Activated CD4-positive, CD25-positive, alpha-beta regulatory T cell treated with anti-CD3 and anti-CD28 coated beads, Interleukin-2, amount 50 U/mL, for 72 hours (primary cell): ENCODE data around the gene NXN.
"Not testable (repeated sequence)": the region's sequence is repeated elsewhere in the genome, so short reads cannot be mapped to it uniquely, and the experiment has no call there.

Experiments
- DNase-seq: peaks from one replicate; pipeline ENCODE4 v3.0.0; 2021

Gene NXN

DNA sequence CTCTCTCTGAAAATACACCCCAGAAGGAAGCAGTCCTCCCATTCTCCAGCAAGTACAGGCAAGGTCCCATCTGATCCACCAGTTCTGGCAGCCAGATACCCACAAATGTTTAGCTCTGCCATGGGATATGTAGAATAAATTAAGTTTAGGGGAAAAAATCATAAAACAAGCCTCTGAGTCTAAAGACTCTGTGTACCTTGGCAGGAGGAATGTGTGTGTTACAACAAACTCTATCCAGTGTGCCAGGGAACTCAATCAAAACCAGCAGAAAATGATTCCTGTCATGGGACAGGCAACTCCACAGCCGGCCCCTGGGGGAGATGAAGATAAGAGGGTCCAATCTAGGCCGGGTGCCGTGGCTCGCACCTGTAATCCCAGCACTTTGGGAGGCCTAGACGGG is 124.0 kb downstream of the NXN start:
- no peak for DNase-seq

DNA sequence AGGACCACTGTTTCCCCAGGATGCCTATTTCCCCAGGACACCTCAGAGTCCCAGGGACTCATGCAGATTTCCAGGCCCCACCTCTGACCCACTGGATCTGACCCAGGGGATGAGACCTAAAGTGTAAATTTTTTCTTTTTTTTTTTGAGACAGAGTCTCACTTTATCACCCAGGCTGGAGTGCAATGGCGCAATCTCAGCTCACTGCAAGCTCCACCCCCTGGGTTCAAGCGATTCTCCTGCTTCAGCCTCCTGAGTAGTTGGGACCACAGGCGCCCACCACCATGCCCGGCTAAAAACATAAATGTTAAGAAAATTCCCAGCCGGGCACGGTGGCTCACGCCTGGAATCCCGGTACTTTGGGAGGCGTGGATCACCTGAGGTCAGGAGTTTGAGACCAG is 126.7 kb downstream of the NXN start:
- DNase-seq: not testable (repeated sequence)

DNA sequence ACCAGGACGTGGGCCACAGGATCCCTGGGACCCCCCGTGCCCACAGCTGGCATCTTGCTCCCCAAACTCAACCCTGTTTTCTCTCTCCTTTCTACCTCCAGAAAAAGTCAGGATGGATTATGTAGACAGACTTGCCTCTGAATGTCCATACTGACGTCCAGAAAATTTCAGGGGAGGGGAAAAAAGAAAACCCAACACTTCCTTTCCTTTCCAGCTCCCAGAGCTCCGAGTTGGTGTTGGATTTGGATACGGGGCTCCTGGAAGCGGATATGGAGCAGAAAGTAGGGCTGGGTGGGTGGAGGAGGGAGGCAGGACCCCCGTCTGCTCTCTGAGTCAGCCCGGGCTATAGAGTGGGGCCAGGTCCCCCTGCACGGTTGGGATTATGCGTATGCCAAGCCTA is 127.2 kb downstream of the NXN start:
- DNase-seq: no peak

DNA sequence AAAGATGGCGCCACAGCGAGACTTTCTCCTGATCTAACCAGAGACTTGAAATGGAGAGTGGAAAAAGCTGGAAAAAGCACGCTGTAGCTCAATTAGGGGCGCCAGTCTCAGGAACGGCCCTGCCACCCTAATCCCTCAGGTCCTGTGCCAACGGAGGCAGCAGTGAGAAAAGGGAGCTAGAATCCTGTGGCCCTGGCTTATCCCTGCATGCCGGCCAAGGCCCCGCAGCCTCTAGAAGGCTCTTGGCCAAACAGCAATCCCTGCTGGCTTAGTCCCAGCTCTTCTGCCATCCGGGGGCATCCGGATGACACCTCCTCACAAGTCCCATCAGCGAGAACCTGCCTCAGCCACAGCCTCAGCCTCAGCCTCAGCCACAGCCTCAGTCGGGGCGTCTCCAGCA is 127.7 kb downstream of the NXN start:
- DNase-seq: no peak

DNA sequence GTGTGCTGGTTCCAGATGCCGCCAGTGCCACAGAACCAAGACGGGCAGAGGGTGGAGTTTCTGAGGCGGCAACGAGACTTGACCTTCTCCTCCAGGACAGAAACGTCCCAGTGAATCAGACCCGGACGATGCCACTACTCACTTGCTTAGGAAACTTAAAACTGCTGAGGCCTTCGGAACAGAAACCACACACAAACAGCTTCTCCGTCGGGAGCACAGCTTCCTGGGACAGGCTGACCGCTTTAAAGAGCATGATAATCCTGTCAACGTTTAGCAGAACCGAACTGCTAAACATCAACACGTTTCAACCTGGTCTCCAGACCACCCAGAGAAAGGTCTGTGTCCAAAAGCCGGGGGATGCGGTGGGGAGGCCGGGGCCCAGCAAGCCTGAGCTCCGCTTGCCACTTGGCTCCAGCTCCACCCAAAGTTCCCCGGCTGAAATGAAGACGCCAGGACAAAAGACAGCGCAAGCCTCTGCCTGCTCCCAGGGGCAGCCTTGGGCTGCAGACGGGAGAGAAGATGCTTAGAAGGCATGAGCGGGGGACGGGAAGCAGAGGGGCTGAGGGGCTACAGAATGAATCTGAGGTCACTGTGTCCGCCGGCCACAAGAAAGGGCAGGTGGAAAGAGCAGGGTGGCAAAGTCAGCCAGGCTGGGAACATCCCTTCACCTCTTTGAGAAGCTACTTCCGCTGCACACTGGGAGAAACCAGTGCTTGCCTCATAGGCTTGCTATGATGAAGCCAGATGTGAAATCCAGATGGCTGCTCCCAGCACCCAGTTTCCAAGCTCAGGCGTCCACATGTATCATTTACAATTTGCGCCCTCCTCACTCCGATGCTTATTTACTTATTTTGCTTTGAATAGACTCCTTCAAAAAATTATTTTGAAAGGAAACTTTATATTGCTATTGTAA is 128.5 kb downstream of the NXN start:
- no peak for DNase-seq

DNA sequence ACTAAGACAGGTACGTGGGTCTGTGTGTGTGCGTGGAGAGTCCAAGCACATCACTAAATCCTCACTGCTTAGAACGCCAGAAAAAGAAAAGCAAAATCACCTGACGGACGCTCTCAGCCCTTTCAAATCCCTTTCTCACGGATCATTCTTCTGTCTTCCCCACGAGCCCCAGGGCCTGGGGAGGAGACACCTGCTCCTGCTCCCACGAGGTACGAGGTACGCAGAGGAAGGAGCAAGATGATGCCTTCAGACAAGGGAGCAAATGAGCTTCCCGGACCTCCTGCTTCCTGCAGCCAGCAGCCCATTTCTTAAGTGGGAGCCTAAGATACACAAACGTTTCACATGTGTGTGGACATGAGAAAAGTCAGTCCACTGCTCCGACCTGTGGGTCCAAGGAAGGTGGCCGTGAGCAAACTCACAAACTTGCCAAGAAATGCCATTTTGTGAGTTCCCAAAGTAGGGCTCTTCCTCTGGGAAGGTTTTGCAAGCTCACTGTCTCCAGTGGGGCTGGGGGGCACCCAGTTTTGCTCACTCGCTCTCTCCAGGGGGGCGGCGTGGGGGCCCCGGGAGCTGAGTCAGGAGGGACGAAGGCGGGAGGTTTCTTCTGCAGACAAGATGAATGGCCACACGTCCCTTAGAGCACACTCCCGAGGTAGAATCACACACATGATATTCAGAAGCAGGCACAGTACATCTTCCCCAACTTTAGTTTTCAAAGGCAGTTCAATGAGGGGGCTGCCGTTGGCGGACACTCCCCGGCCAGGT is 129.3 kb downstream of the NXN start:
- no peak for DNase-seq

DNA sequence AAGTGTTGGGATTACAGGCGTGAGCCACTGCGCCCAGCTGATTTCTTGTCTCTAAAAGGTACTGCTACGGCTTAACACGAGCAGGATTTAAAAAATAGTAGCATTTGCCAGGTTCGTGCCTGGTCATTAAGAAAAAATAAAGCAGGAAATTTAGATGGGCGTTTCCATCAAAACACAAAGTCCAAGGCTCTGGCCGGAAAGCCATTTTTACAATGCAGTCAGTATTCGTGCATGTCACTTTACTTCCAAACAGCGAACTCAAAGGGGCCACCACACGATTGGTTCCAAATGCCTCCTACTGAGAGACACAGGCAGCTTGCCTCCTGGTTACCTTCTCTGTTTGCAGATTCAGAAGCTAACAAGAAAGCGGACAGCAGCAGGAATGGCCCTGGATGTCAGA is 131.2 kb downstream of the NXN start:
- no peak for DNase-seq

DNA sequence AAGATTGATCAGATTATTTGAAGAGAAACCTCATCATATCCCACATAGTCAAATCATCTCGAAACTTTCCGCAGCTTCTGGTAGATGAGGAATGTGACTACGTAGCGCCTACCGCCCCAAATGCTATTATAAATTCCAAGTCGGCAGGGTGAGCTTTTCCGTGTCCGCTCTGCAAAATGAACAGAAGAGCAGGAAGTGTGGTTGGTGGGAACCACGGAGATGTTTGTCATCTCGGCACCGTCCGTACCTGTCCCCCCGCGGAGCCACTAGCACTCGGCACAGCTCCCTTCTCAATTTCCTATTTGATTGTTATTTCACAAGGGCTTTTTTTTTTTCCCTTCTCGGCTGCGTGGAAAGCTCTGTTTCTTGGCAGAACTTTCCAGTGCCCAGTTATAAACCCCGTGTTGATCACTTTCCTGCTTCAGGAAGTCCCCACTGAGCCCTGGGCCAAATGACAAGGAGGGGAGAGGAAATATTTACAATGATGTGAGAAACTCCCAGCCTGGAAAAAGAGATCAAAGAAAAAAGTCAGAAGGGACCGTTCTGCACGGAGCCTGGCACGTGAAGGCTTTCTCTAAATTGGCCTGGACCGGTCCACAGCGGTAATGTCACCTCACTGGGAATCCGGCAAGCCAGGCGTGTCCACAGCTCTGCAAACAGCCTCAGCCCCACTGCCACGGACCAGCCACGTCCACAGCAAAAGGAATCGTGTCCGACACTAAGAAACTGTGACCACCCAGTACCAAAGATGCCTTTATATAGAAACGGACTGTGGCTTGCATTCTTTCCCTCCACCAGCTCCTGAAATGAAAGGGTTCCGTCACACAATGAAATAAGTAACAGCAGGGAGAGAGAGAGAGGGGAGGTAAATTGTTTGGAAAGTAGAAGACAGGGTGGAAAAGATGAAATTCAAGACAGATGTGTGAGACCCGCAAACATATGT is 132.4 kb downstream of the NXN start:
- DNase-seq: no peak

DNA sequence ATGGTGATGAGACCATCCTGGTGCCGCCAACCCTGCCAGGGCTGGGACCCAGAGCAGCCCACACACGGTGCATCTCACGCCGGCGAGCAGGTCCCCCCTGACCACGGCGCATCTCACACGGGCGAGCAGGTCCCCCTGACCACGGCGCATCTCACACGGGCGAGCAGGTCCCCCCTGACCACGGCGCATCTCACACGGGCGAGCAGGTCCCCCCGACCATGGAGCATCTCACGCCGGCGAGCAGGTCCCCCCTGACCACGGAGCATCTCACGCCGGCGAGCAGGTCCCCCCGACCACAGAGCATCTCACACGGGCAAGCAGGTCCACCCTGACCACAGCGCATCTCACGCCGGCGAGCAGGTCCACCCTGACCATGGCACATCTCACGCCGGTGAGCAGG is 138.3 kb downstream of the NXN start:
- DNase-seq: no peak

DNA sequence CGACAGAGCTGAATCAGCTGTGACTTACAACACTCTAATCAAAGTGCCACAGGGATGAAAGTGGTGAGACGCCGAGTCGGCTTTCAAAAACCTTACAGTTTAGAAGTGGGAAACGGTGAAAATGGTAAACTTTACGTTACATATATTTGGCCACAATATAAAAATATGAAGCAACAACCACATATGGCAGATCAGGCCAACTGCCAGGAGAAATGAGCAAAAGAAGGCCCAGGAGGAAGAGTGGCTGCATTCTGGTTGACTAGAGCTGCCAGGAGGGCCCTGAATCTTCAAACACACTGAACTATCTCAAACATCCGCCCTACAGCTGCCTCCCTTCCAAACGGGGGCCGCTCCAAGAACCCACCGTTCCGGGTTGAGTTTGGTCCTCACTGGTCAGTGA is 141.1 kb downstream of the NXN start:
- DNase-seq: no peak

DNA sequence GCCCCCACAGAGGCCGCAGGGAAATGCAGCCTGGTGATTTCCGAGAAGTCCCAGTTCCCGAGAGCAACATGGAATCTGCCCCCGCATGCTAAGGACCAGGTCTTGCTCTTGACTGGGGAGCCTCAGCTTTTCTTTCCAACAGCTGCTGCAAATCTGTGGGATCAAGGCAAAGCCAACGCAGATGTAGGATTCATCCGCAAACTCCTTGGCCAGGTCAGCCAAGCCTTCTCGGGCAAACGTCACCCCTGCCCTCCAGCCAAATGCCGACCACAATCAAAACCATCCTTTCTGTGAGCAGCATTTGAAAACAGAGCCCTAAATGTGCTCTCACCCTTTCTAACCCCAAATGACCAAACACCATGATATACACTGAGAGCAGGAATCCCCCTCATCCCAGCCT is 143.4 kb downstream of the NXN start:
- no peak for DNase-seq

DNA sequence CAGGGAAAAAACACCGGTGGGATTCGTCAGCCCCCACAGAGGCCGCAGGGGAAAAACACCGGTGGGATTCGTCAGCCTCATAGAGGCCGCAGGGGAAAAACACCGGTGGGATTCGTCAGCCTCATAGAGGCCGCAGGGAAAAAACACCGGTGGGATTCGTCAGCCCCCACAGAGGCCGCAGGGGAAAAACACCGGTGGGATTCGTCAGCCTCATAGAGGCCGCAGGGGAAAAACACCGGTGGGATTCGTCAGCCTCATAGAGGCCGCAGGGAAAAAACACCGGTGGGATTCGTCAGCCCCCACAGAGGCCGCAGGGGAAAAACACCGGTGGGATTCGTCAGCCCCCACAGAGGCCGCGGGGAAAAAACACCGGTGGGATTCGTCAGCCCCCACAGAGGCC is 143.9 kb downstream of the NXN start:
- DNase-seq: not testable (repeated sequence)

DNA sequence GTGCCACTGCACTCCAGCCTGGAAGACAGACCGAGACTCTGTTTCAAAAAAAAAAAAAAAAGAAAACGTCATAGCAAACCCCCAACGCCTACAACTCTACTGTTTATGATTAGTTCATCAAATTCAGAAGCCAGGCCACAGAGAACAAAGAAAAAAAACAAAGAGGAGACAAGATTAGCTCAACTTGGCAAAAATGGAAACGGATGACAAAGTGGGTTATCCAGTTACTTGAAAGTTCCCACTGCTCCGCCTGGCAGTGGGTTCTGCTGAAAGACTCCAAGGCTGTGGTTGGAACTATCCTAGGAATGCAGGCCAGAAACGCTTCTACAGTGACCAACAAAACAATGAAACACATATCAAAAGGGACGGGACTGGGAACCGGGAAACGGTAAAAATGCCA is 144.3 kb downstream of the NXN start:
- no peak for DNase-seq

DNA sequence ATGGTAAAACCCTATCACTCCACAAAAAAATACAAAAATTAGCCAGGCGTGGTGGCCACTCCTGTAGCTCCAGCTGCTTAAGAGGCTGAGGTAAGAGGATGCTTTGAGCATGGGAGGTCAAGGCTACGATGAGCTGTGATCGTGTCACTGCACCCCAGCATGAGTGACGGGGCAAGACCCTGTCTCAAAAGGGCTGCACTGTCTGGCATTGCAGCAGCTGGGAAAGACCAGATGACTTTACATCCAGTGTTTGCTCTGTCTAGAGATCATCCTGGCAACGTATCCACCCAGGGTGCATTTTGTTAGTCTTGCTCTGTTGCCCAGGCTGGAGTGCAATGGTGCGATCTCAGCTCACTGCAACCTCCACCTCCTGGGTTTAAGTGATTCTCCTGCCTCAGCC is 145.4 kb downstream of the NXN start:
- no peak for DNase-seq

DNA sequence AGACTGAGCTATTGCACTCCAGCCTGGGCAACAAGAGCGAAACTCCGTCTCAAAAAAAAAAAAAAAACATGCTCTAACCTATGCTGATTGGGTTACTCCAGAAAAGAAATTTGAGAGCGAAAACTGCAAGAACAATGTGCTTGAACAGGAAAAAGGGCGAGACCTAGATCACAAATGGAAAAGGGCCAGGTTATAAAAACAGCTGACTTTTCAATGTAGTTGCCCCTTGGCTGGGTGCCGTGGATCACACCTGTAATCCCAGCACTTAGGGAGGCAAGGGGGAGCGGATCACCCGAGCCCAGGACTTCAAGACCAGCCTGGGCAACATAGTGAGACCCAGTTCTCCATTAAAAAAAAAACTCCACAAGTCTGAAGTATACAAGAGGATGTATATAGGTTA is 148.6 kb downstream of the NXN start:
- DNase-seq: no peak

DNA sequence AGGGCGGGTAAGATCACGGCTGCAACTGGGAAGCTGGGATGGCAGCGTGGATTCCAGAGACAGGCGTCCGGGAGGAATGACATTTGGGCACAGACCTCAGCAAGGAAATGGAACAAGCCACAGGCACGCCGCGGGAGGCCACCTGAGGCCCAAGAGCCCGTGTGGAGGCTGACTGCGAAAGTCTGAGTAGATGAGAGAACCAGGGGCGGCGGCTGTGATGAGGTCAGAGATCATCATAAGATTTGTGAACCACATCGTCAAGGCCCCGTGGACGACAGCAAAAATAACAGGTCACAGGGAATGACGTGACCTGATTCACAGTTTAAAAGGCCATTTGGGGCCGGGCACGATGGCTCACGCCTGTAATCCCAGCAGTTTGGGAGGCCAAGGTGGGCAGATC is 149.2 kb downstream of the NXN start:
- DNase-seq: no peak

DNA sequence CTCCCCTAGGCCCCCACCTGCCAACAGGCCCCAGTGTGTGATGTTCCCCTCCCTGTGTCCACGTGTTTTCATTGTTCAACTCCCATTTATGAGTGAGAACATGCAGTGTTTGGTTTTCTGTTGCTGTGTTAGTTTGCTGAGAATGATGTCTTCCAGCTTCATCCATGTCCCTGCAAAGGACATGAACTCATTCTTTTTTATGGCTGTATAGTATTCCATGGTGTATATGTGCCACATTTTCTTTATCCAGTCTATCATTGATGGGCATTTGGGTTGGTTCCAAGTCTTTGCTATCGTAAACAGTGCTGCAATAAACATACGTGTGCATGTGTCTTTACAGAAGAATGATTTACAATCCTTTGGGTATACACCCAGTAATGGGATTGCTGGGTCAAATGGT is 150.0 kb downstream of the NXN start:
- DNase-seq: not testable (repeated sequence)

DNA sequence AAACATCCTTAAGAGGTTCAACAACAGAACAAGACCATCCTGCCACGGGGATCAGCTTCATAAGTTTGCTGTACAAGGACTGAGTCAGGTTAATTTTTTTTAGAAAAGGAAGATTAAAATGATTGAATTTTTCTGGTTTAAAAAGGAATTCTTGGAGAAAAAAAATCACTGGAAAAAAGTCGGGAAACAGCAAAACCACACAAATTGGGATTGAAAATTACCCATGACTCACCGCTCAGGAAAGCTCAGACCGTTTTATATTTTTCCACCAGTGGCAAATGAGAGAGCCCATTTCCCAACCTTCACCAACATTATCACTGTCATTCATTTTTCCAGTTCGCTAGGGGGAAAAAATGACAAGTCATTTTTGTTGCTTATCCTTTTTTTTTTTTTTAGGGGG is 150.8 kb downstream of the NXN start:
- DNase-seq: no peak

DNA sequence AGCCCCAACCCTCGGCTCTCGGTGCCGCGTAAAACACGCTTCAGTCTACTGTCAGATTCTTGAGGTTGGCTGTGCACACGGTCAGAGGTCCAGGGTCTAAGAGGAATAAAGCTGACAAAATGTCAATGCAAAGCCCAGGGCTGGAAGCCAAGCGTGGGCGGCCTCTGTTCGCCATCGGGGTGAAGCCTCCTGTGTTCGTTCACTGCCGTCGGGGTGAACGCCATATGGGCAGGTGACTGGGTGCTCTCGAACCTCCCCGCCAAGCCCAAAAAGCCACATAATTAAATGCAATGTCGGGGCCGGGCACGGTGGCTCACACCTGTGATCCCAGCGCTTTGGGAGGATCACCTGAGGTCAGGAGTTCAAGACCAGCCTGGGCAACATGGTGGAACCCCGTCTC is 152.8 kb downstream of the NXN start:
- no peak for DNase-seq

DNA sequence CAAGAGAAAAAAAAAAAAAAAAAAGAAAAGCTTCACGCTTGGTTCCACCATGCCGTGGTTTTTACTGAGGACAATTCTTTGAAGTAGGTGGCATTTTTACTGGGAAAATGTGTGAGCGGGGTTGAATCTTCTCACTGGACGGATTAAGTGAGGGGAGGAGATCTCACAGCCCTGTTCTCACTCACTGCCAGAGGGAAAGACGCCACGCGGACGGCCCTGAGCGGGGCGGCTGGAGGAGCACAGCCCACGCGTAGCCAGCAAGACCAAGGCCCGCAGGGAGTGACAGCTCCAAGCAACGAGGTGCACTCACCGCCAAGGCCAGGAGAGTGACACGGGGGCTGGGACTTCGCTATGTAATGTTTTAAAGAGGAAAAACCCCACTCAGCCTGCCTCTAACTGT is 154.4 kb downstream of the NXN start:
- DNase-seq: no peak

DNA sequence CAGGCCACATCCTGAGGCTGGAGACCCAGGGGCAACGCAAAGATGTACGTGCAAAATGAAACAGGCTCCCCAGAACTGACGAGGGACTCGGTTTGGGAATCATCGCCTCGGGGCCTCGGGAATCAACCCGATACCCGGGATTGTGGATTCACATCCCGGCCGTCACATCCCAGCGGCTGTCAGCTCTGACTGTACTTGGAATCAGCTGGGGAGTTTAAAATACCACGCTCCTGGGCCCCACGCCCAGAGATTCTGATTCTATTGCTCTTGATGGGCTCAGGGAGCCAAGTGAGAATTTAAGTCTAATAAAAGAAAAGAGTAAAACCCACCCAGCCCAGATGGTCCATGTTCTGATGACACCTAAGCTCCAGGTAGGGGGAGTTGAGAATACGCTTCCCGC is 155.2 kb downstream of the NXN start:
- DNase-seq: no peak

DNA sequence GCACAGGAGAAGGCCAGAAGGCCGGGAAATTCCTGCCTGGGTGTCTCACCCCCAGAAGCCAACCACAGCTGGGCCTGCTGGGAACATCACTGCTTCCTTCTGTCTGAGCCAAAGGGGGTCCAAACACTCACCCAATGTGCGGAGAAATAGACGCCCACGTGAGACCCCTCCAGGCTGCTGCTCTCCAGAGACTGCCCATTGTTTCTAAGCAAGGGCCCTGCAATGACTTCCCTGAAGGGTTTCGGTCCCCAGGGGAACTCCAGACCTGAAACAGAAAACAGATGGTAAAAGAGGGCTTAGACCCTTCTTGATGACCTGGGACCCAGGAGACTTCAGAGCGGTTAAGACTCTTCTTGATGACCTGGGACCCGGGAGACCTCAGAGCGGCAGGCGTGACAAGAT is 156.1 kb downstream of the NXN start:
- DNase-seq: no peak

DNA sequence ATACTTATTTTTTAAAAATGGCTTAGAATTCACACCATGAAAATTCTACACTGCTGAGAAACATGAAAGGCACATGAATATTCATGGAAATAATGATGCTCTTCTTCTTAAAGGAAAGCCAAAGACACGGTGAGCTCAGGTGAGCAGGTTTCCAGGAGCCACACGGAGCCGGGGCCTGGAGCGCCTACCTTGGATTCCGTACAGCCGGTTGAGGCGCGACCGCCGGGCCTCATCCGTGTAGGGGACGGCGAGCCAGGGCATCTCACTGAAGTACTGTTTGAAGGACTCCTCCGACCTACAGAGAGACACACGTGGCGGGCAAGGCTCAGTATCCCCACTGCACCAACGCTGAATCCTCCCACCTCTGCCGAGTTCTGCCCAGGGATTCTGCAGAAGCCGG is 160.3 kb downstream of the NXN start:
- no peak for DNase-seq
